ENCODE results near the gene DNAI7. TPM values are rescaled to one million over a fixed set of nuclear protein-coding genes. Genes with fewer than 3 reads are reported as not detected.
A peak's percentile ranks its signal among the peaks of the same experiment; 100 is the strongest.

The DNAI7 gene
- total RNA-seq, 4 donors from 2014 or later, result not detected

DNA sequence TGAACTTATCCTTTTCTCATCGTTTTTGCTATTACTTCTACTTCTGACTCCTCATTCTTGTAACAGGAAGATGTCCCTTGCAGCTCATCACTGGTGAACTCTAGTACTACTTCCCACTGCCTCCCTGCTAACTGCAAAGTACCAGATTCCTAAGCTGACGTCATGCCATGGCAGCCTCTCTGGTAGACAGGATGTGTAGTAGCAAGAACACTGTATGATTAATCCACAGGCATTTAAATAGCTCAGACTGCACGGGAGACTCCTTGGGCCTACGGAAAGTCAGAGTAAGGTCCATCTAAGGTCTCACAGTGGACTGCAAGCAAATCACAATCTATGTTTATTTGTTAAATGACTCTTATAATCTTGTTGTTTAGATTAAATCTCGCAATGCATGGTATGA is 43.5 kb downstream of the DNAI7 start:
- intact Hi-C loops (cut with DNase I; ENCODE audit: low total_unique reads), result no loop called here
- no peaks in the 10 kb centered on the region for H3K9me3 ChIP-seq
- no peaks in the 10 kb centered on the region for H3K27me3 ChIP-seq
- no peak for ATAC-seq
- DNase-seq, result no peak
- TF ChIP-seq POLR2A (IDR thresholded peaks at IDR 0.05), result no peak
- TF ChIP-seq CTCF (IDR thresholded peaks at IDR 0.05 in 4 of 5, conservative IDR thresholded peaks at IDR 0.05 in 1 of 5), result no peak
- in situ Hi-C loops (cut with MboI; ENCODE audit: low sequenced_read_pairs in 4 of 4), result no loop called here
- no peak overlapping the region for H3K4me3 ChIP-seq
- no peak overlapping the region for H3K27ac ChIP-seq
- H3K4me1 ChIP-seq, result no peaks in the 10 kb centered on the region
- H3K36me3 ChIP-seq, result no peaks in the 10 kb centered on the region

- no peak for DNase-seq
- no peak overlapping the region for H3K27ac ChIP-seq
- no peak overlapping the region for H3K4me3 ChIP-seq
- H3K36me3 ChIP-seq, result no peaks in the 10 kb centered on the region
- H3K9me3 ChIP-seq, result no peaks in the 10 kb centered on the region
- H3K4me1 ChIP-seq, result no peaks in the 10 kb centered on the region
- intact Hi-C loops (cut with DNase I; ENCODE audit: low total_unique reads), result no loop called here
- in situ Hi-C loops (cut with MboI; ENCODE audit: low sequenced_read_pairs in 4 of 4), result no loop called here
- TF ChIP-seq CTCF (IDR thresholded peaks at IDR 0.05 in 4 of 5, conservative IDR thresholded peaks at IDR 0.05 in 1 of 5) (no peak), POLR2A (IDR thresholded peaks at IDR 0.05) (no peak)
- no peak for ATAC-seq
- no peaks in the 10 kb centered on the region for H3K27me3 ChIP-seq
These were observed 48.3 kb downstream of the DNAI7 start for GRCh38 chr12:25146686-25147085.

DNA sequence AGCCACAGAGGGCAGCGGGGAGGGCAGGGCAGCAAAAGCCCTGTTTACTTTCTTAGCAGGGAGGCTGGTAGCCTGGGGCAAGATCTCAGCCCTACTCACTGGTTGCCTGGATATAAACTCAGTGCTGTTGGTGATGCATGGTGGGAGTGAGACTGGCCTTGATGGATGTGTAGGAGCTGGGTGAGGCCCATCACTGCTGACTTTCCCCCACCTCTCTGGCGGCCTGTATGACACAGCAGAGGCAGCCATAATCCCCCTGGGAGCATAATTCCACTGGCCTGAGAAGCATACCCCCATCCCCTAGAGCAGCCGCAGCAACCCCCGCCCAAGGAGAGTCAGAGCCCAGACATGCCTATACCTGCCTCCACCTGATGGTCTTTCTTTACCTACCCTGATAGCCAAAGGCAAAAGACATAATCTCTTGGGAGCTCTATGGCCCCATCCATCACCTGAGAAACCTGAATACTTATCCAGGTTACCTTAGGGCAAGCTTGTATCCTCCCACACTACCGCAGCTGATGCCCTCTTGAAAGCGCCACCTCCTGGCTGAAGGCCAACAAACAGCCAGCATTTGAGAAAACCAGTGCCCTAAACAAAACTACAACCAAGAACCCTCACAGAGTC is 59.3 kb downstream of the DNAI7 start:
- no peak for DNase-seq
- intact Hi-C loops (cut with DNase I; ENCODE audit: low total_unique reads) (no loop called here), in situ Hi-C loops (cut with MboI; ENCODE audit: low sequenced_read_pairs in 4 of 4) (no loop called here)
- TF ChIP-seq CTCF (IDR thresholded peaks at IDR 0.05 in 4 of 5, conservative IDR thresholded peaks at IDR 0.05 in 1 of 5), result no peak
- TF ChIP-seq POLR2A (IDR thresholded peaks at IDR 0.05), result no peak
- Histone ChIP-seq H3K4me1 (no peaks in the 10 kb centered on the region), H3K36me3 (no peaks in the 10 kb centered on the region), H3K27me3 (no peaks in the 10 kb centered on the region), H3K4me3 (no peak overlapping the region), H3K9me3 (no peaks in the 10 kb centered on the region), H3K27ac (no peak overlapping the region)
- no peak for ATAC-seq

DNA sequence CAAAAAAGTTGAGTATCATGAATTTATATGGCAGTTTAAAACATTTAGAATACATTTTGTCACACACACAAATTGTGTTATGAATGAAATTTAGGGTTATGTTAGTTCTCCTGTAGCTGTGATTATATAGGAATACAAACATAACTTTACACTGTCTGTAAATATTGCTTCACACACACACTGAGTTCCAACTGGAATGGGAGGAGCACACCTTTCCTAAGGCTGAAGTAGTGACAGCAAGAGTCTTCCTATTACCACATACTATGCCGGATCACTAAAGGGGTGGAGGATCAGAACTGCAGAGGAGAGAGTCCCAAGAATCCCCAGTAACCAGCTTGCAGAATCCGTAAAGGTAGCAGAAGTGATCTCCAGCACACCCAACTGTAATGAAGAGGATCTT is 63.7 kb downstream of the DNAI7 start:
- Histone ChIP-seq H3K9me3 (no peaks in the 10 kb centered on the region), H3K27me3 (no peaks in the 10 kb centered on the region), H3K4me1 (no peaks in the 10 kb centered on the region), H3K36me3 (no peaks in the 10 kb centered on the region), H3K27ac (no peak overlapping the region), H3K4me3 (no peak overlapping the region)
- DNase-seq (no peak), ATAC-seq (no peak)
- TF ChIP-seq CTCF (IDR thresholded peaks at IDR 0.05 in 4 of 5, conservative IDR thresholded peaks at IDR 0.05 in 1 of 5), result no peak
- no peak for TF ChIP-seq POLR2A (IDR thresholded peaks at IDR 0.05)
- intact Hi-C loops (cut with DNase I; ENCODE audit: low total_unique reads), result no loop called here
- in situ Hi-C loops (cut with MboI; ENCODE audit: low sequenced_read_pairs in 4 of 4), result loop anchor here in 1 of 4 donors (5.0 kb wide), 1 partner anchor 144 kb away; no protein-coding TSS in a partner anchor

- no peak for ATAC-seq
These were observed 64.2 kb downstream of the DNAI7 start for GRCh38 chr12:25130741-25131188.

More at GRCh38 chr12:25130741-25131188, 64.2 kb downstream of the DNAI7 start:
- no peaks in the 10 kb centered on the region for H3K4me1 ChIP-seq
- H3K27ac ChIP-seq, result no peak overlapping the region
- H3K4me3 ChIP-seq, result no peak overlapping the region
- DNase-seq, result no peak
- no peaks in the 10 kb centered on the region for H3K27me3 ChIP-seq
- in situ Hi-C loops (cut with MboI; ENCODE audit: low sequenced_read_pairs in 4 of 4), result loop anchor here in 1 of 4 donors (5.0 kb wide), 1 partner anchor 143 kb away; no protein-coding TSS in a partner anchor
- TF ChIP-seq POLR2A (IDR thresholded peaks at IDR 0.05) (no peak), CTCF (IDR thresholded peaks at IDR 0.05 in 4 of 5, conservative IDR thresholded peaks at IDR 0.05 in 1 of 5) (peak; percentile 19 to 57 (median 31))
- intact Hi-C loops (cut with DNase I; ENCODE audit: low total_unique reads), result loop anchor here (1.0 kb wide), 1 partner anchor 139 kb away; no protein-coding TSS in a partner anchor
- H3K9me3 ChIP-seq, result no peaks in the 10 kb centered on the region
- H3K36me3 ChIP-seq, result no peaks in the 10 kb centered on the region
